Neural cell (in vitro differentiated cells): Measurements from ENCODE around the gene SURF2.

Source experiments
- EZH2 ChIP-seq: fragments of 200-600, 300-800 bp; shearing (Covaris generic), sonication (generic); IDR thresholded peaks from 2 replicates; pipeline ENCODE4 v1.6.1; 2014; ENCODE audit warnings: antibody characterized with exemption, low read length, borderline replicate concordance, mild to moderate bottlenecking; ENCODE audit not compliant: insufficient read depth, poor library complexity, severe bottlenecking
- POLR2AphosphoS5 ChIP-seq: IDR thresholded peaks from 2 replicates; pipeline ENCODE4 v1.6.1; 2012
- TF ChIP-seq, protein P1 (sequence below): fragments of 450-650 bp; IDR thresholded peaks from 2 replicates; pipeline ENCODE4 v1.5.1; 2014; ENCODE audit warnings: antibody characterized with exemption, mild to moderate bottlenecking, moderate library complexity; ENCODE audit not compliant: poor library complexity, severe bottlenecking

DNA sequence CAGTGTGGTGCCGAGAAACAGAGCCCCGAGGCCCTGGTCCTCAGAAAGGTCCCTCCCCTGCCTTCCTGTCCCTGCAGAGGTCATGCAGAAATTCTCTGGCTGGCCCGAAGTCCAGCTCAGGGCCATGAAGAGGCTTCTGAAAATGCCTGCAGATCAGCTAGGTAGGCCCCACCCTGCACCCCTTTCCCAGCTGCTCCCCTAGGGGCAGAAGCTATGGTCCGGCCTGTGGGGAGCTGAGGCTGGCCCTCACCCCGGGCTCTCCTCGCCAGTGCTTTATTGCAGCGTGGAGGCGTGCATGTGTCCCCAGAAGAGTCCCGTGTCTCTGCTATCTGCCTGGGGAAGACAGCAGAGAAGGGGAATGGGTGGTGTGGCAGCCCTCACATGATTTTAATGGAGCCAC is 41.5 kb downstream of the SURF2 start:
- TF ChIP-seq, protein P1, sequence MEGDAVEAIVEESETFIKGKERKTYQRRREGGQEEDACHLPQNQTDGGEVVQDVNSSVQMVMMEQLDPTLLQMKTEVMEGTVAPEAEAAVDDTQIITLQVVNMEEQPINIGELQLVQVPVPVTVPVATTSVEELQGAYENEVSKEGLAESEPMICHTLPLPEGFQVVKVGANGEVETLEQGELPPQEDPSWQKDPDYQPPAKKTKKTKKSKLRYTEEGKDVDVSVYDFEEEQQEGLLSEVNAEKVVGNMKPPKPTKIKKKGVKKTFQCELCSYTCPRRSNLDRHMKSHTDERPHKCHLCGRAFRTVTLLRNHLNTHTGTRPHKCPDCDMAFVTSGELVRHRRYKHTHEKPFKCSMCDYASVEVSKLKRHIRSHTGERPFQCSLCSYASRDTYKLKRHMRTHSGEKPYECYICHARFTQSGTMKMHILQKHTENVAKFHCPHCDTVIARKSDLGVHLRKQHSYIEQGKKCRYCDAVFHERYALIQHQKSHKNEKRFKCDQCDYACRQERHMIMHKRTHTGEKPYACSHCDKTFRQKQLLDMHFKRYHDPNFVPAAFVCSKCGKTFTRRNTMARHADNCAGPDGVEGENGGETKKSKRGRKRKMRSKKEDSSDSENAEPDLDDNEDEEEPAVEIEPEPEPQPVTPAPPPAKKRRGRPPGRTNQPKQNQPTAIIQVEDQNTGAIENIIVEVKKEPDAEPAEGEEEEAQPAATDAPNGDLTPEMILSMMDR = no peak
- TF ChIP-seq POLR2AphosphoS5 = no peak
- no peak for TF ChIP-seq EZH2
